Suprapubic skin (tissue), 4 donors: ENCODE data around the gene CLEC4A. TPM values are rescaled to one million over a fixed set of nuclear protein-coding genes. Genes with fewer than 3 reads are reported as not detected.

Source experiments
- DNase-seq, 2 donors: peaks; one replicate each; pipeline ENCODE4 v3.0.0-alpha.2; 2019; ENCODE audit warnings: low spot score in 2 of 2
- H3K27ac ChIP-seq: fragments of 200-600 bp; sonication (generic); one replicate; pipeline ENCODE4 v1.5.1; 2019
- H3K27me3 ChIP-seq: fragments of 200-600 bp; sonication (generic); one replicate; pipeline ENCODE4 v1.5.1; 2019
- H3K36me3 ChIP-seq: fragments of 200-600 bp; sonication (generic); one replicate; pipeline ENCODE4 v1.5.1; 2019
- H3K4me1 ChIP-seq: fragments of 200-600 bp; sonication (generic); one replicate; pipeline ENCODE4 v1.5.1; 2019
- H3K4me3 ChIP-seq: fragments of 200-600 bp; sonication (generic); one replicate; pipeline ENCODE4 v1.5.1; 2019; ENCODE audit warnings: mild to moderate bottlenecking
- H3K9me3 ChIP-seq: fragments of 200-600 bp; sonication (generic); one replicate; pipeline ENCODE4 v1.5.1; 2019
- EP300 ChIP-seq: sonication (generic); formaldehyde crosslinking; IDR thresholded peaks from one replicate; pipeline ENCODE4 v1.6.1; 2017; ENCODE audit warnings: antibody characterized with exemption
- POLR2A ChIP-seq, 2 donors: fragments of 450-650 bp; IDR thresholded peaks; one replicate each; pipeline ENCODE4 v1.6.1; 2017; ENCODE audit warnings: antibody characterized with exemption in 2 of 2, mild to moderate bottlenecking in 2 of 2, moderate library complexity in 2 of 2
- POLR2AphosphoS5 ChIP-seq, 3 donors: sonication (generic); formaldehyde crosslinking; IDR thresholded peaks; one replicate each; pipeline ENCODE4 v1.6.1; 2017; ENCODE audit warnings: antibody characterized with exemption in 3 of 3
- WGBS: methylation state at CpG from one replicate; pipeline ENCODE4 v1.1.5; 2018; 5-methylcytosine and 5-hydroxymethylcytosine counted together
- total RNA-seq, 4 donors: library from RNA; depleted of rRNA; stranded (reverse); fragments of >200 nt; gene quantifications; one replicate each; pipeline ENCODE4 v1.1.0, GENCODE V29; 2016
- TF ChIP-seq, protein P1 (sequence below), 2 donors: fragments of 200-600 bp in 1 of 2; fragments of 450-650 bp in 1 of 2; sonication (generic) in 1 of 2; IDR thresholded peaks; one replicate each; pipeline ENCODE4 v1.5.1; 2016 to 2019; ENCODE audit warnings: antibody characterized with exemption in 2 of 2, mild to moderate bottlenecking in 1 of 2, moderate library complexity in 1 of 2

The CLEC4A gene
- total RNA-seq, 4 donors from 2014 or later, result 1.1 to 7.2 (median 1.7) TPM

DNA sequence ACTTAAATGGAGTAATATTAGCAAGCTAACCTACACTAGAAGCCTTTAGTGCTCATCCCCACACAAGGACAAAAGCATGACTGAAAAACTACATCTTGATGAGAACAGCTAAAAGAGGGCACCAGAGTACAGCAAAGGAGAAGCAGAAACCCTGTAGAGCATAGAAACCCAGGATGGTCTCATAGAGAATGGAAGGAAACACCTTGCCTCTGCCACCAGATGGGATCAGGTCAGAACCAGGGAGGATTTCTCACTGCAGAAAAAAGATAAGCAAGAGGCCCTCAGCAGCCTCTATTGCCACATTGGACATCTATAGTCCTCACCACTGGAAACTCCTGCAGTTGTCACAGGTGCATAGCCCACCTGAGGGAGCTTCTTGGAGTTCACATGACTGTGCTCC, 19.8 kb downstream of the CLEC4A start:
- Histone ChIP-seq H3K27ac (no peak overlapping the region), H3K36me3 (peaks cover under 1% of the 10 kb centered on the region), H3K27me3 (no peaks in the 10 kb centered on the region), H3K4me1 (no peaks in the 10 kb centered on the region), H3K4me3 (no peak overlapping the region), H3K9me3 (peaks cover 6% of the 10 kb centered on the region)
- no peak for DNase-seq
- TF ChIP-seq POLR2A (IDR thresholded peaks at IDR 0.05) (no peak), EP300 (no peak), POLR2AphosphoS5 (IDR thresholded peaks at IDR 0.05) (no peak)
- TF ChIP-seq, protein P1, sequence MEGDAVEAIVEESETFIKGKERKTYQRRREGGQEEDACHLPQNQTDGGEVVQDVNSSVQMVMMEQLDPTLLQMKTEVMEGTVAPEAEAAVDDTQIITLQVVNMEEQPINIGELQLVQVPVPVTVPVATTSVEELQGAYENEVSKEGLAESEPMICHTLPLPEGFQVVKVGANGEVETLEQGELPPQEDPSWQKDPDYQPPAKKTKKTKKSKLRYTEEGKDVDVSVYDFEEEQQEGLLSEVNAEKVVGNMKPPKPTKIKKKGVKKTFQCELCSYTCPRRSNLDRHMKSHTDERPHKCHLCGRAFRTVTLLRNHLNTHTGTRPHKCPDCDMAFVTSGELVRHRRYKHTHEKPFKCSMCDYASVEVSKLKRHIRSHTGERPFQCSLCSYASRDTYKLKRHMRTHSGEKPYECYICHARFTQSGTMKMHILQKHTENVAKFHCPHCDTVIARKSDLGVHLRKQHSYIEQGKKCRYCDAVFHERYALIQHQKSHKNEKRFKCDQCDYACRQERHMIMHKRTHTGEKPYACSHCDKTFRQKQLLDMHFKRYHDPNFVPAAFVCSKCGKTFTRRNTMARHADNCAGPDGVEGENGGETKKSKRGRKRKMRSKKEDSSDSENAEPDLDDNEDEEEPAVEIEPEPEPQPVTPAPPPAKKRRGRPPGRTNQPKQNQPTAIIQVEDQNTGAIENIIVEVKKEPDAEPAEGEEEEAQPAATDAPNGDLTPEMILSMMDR (IDR thresholded peaks at IDR 0.05), result no peak

DNA sequence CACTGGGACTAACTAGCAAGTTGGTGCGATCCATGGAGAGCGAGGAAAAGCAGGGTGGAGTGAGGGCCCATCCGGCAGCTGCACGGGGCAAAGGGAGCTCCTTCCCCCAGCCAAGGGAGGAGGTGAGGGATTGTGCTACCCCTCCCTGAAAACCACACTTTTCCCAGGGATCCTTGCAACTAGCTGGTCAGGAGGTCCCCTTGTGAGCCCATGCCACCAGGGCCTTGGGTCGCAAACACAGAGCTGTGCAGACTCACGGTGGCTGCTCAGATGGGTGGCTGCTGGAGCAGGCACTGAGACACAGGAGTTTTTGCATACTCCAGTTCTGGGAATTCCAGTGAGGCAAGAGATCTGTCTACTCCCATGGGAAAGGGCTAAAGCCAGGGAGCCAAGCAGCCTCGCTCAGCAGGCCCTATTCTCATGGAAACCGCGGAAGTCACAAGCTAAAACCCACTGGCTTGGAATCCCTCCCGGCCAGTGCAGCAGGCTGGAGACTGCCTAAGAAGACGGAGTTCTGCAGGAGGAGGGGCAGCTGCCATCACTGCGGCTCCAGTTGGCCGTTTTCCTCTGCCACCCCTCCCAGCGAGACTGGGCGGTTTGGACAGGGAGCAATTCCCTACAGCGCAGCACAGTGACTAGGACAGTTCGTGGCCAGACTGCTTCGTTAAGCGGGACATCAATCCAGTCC, 22.5 kb downstream of the CLEC4A start:
- Histone ChIP-seq H3K9me3 (peaks cover 6% of the 10 kb centered on the region), H3K27me3 (no peaks in the 10 kb centered on the region), H3K4me1 (no peaks in the 10 kb centered on the region), H3K27ac (peak overlapping the region; percentile 5), H3K4me3 (peak overlapping the region; percentile 10), H3K36me3 (no peaks in the 10 kb centered on the region)
- TF ChIP-seq, protein P1 (IDR thresholded peaks at IDR 0.05), result no peak
- no peak for TF ChIP-seq POLR2A (IDR thresholded peaks at IDR 0.05)
- no peak for TF ChIP-seq POLR2AphosphoS5 (IDR thresholded peaks at IDR 0.05)
- no peak for TF ChIP-seq EP300
- 48% methylated on average over 9 of the region's 19 CpGs for WGBS
- no peak for DNase-seq

DNA sequence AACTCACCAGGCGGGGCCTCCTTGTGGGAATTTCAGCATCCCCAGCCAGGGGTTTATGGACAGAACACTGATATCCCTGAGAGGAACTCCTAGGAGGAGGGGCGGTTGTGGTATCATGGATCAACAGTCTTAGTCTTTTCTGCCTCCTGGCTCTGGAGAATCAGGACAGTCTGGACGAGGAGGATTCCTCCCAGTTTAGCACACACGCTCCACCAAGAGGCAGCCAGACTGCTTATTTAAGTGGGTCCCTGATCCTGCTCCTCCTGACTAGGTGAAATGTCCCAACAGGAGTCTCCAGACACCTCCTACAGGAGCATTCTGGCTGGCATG, 23.0 kb downstream of the CLEC4A start:
- Histone ChIP-seq H3K9me3 (peaks cover 6% of the 10 kb centered on the region), H3K4me1 (no peaks in the 10 kb centered on the region), H3K4me3 (peak overlapping the region; percentile 10), H3K27me3 (no peaks in the 10 kb centered on the region), H3K36me3 (no peaks in the 10 kb centered on the region), H3K27ac (peak overlapping the region; percentile 5)
- DNase-seq, result no peak
- TF ChIP-seq, protein P1 (IDR thresholded peaks at IDR 0.05), result no peak
- TF ChIP-seq POLR2A (IDR thresholded peaks at IDR 0.05) (no peak), POLR2AphosphoS5 (IDR thresholded peaks at IDR 0.05) (no peak), EP300 (no peak)
- WGBS, result 13% methylated on average over 3 of the region's 4 CpGs

GRCh38 chr12:8154526-8154925, 31.1 kb downstream of the CLEC4A start:
- H3K9me3 ChIP-seq, result no peaks in the 10 kb centered on the region
- H3K4me3 ChIP-seq, result no peak overlapping the region
- no peak overlapping the region for H3K27ac ChIP-seq
- DNase-seq, result no peak
- no peaks in the 10 kb centered on the region for H3K27me3 ChIP-seq
- H3K36me3 ChIP-seq, result no peaks in the 10 kb centered on the region
- no peaks in the 10 kb centered on the region for H3K4me1 ChIP-seq
- TF ChIP-seq, protein P1 (IDR thresholded peaks at IDR 0.05), result no peak
- TF ChIP-seq EP300 (no peak), POLR2A (IDR thresholded peaks at IDR 0.05) (no peak), POLR2AphosphoS5 (IDR thresholded peaks at IDR 0.05) (no peak)

DNA sequence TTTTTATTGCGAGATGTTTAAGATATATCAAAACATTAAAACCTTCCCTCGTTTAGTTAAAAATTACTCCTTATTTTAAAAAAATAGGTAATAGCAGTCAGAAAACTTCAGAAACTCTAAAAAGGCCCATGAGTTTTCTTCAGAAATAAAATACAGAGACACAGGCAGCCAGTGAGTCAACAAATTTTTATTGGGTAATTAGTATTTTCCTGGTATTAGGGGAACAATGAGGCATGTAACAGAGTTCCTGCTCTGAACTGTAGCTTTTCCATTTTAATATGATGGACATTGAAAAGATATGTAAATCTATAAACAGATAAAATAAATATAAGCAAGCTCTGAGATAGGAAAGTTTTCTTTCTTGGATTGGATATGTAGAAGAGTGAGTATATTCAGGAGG, 33.0 kb downstream of the CLEC4A start:
- TF ChIP-seq POLR2AphosphoS5 (IDR thresholded peaks at IDR 0.05), result no peak
- no peaks in the 10 kb centered on the region for H3K4me1 ChIP-seq
- 93% methylated on average over 2 of the region's 2 CpGs for WGBS

GRCh38 chr12:8156845-8157244, 33.4 kb downstream of the CLEC4A start, which contains the start of gene ZNF705A:
ZNF705A (plus strand) TSS chr12:8157015; CDS start chr12:8172626, 15,611 bp downstream.
- Histone ChIP-seq H3K27ac (no peak within 1 kb of the TSS), H3K36me3 (no peaks in the 10 kb centered on the region), H3K27me3 (no peaks in the 10 kb centered on the region), H3K9me3 (no peaks in the 10 kb centered on the region), H3K4me3 (no peak within 1 kb of the TSS), H3K4me1 (no peaks in the 10 kb centered on the region)
- DNase-seq, result no peak
- WGBS, result 63% methylated on average over 3 of the region's 3 CpGs
- TF ChIP-seq EP300, result no peak
- TF ChIP-seq, protein P1 (IDR thresholded peaks at IDR 0.05), result no peak
- no peak for TF ChIP-seq POLR2AphosphoS5 (IDR thresholded peaks at IDR 0.05)
- TF ChIP-seq POLR2A (IDR thresholded peaks at IDR 0.05), result no peak

More for the DNA sequence above, 33.0 kb downstream of the CLEC4A start:
- H3K9me3 ChIP-seq, result no peaks in the 10 kb centered on the region
- H3K4me3 ChIP-seq, result no peak overlapping the region
- DNase-seq, result no peak
- no peaks in the 10 kb centered on the region for H3K36me3 ChIP-seq
- no peak overlapping the region for H3K27ac ChIP-seq
- no peaks in the 10 kb centered on the region for H3K27me3 ChIP-seq
